ENCODE data around the gene NEURL1. TPM values are rescaled to one million over a fixed set of nuclear protein-coding genes. Genes with fewer than 3 reads are reported as not detected.

Gene NEURL1
- total and polyA plus RNA-seq, 2 donors (not counting 1 experiment from before 2014, with no cell fraction given), result 0.30 to 0.57 TPM

GRCh38 chr10:103609231-103610082 lies 116.0 kb downstream of the NEURL1 start:
- no peaks in the 10 kb centered on the region for H3K27me3 Mint-ChIP-seq
- no peaks in the 10 kb centered on the region for H3K27me3 ChIP-seq (replicated peaks in 1 of 4; ENCODE audit: control extremely low read depth in 1 of 4, control insufficient read depth in 3 of 4, insufficient read depth in 4 of 4, low read length in 3 of 4)
- no peaks in the 10 kb centered on the region for H3K4me1 ChIP-seq (ENCODE audit: control insufficient read depth in 2 of 2, insufficient read depth in 2 of 2, low read length in 2 of 2)
- H3K9me3 ChIP-seq (ENCODE audit: control extremely low read depth in 1 of 3, control insufficient read depth in 2 of 3, insufficient read depth in 1 of 3, low read length in 2 of 3), result peaks cover 0 to 9% (median 0%) of the 10 kb centered on the region in 3 donors
- WGBS (ENCODE audit: insufficient coverage), result 100% methylated on average over 3 of the region's 8 CpGs
- TF ChIP-seq EZH2 (IDR thresholded peaks at IDR 0.05; ENCODE audit: borderline replicate concordance, insufficient read depth, low read depth, low read length, poor library complexity, severe bottlenecking) (no peak), CTCF (IDR thresholded peaks at IDR 0.05) (no peak)
- no peak overlapping the region for H3K9ac ChIP-seq (ENCODE audit: low read length)
- no peaks in the 10 kb centered on the region for H3K79me2 ChIP-seq (ENCODE audit: control insufficient read depth, insufficient read depth, low read length)
- H3K4me1 Mint-ChIP-seq, result no peaks in the 10 kb centered on the region
- intact Hi-C loops (cut with micrococcal nuclease), result no loop called here
- H4K20me1 ChIP-seq (ENCODE audit: control insufficient read depth, insufficient read depth, low read length, poor library complexity, severe bottlenecking), result no peaks in the 10 kb centered on the region
- CTCF ChIA-PET, result interaction anchor here (0.7 to 3.3 kb wide), 3 partner anchors 16 to 103 kb away, joined by 3 to 15 read pairs (median 4); no protein-coding TSS in a partner anchor
- H3K4me3 Mint-ChIP-seq, result no peak overlapping the region
- POLR2A ChIA-PET, result interaction anchor here (0.7 kb wide), 2 partner anchors 11 to 220 kb away, joined by 4 to 8 read pairs; no protein-coding TSS in a partner anchor
- H3K4me2 ChIP-seq (replicated peaks; ENCODE audit: low read depth, low read length, poor library complexity, severe bottlenecking), result no peak overlapping the region
- ATAC-seq (ENCODE audit: low read depth) (no peak), DNase-seq (no peak)
- H3K27ac Mint-ChIP-seq, result no peak overlapping the region
- H3K4me3 ChIP-seq (ENCODE audit: control extremely low read depth in 1 of 5, extremely low read depth in 1 of 5, insufficient read depth in 1 of 5, low read depth in 2 of 5, low read length in 4 of 5), result no peak overlapping the region
- H2AFZ ChIP-seq (ENCODE audit: insufficient read depth, low read depth, low read length, poor library complexity, severe bottlenecking), result no peak overlapping the region
- H3K36me3 ChIP-seq (replicated peaks in 1 of 2; ENCODE audit: control extremely low read depth in 1 of 2, control insufficient read depth in 1 of 2, extremely low read depth in 1 of 2, insufficient read depth in 2 of 2, low read length in 1 of 2), result peaks cover 2 to 12% of the 10 kb centered on the region in 2 experiments
- H3K9me3 Mint-ChIP-seq (ENCODE audit: insufficient read depth), result no peaks in the 10 kb centered on the region
- H3K27ac ChIP-seq (ENCODE audit: low read length in 2 of 2), result no peak overlapping the region

GRCh38 chr10:103610083-103610472 lies 116.6 kb downstream of the NEURL1 start:
- Histone ChIP-seq H4K20me1 (ENCODE audit: control insufficient read depth, insufficient read depth, low read length, poor library complexity, severe bottlenecking) (no peaks in the 10 kb centered on the region), H3K9me3 (ENCODE audit: control extremely low read depth in 1 of 3, control insufficient read depth in 2 of 3, insufficient read depth in 1 of 3, low read length in 2 of 3) (peaks cover 0 to 9% (median 0%) of the 10 kb centered on the region in 3 donors), H3K9ac (ENCODE audit: low read length) (no peak overlapping the region), H3K79me2 (ENCODE audit: control insufficient read depth, insufficient read depth, low read length) (no peaks in the 10 kb centered on the region), H3K4me1 (ENCODE audit: control insufficient read depth in 2 of 2, insufficient read depth in 2 of 2, low read length in 2 of 2) (no peaks in the 10 kb centered on the region), H3K27me3 (replicated peaks in 1 of 4; ENCODE audit: control extremely low read depth in 1 of 4, control insufficient read depth in 3 of 4, insufficient read depth in 4 of 4, low read length in 3 of 4) (no peaks in the 10 kb centered on the region), H3K36me3 (replicated peaks in 1 of 2; ENCODE audit: control extremely low read depth in 1 of 2, control insufficient read depth in 1 of 2, extremely low read depth in 1 of 2, insufficient read depth in 2 of 2, low read length in 1 of 2) (peaks cover 2 to 11% of the 10 kb centered on the region in 2 experiments), H3K4me3 (ENCODE audit: control extremely low read depth in 1 of 5, extremely low read depth in 1 of 5, insufficient read depth in 1 of 5, low read depth in 2 of 5, low read length in 4 of 5) (no peak overlapping the region), H2AFZ (ENCODE audit: insufficient read depth, low read depth, low read length, poor library complexity, severe bottlenecking) (no peak overlapping the region), H3K4me2 (replicated peaks; ENCODE audit: low read depth, low read length, poor library complexity, severe bottlenecking) (no peak overlapping the region), H3K27ac (ENCODE audit: low read length in 2 of 2) (no peak overlapping the region)
- Mint-ChIP-seq H3K9me3 (ENCODE audit: insufficient read depth) (no peaks in the 10 kb centered on the region), H3K4me3 (no peak overlapping the region), H3K4me1 (no peaks in the 10 kb centered on the region), H3K27ac (no peak overlapping the region), H3K27me3 (no peaks in the 10 kb centered on the region)
- intact Hi-C loops (cut with micrococcal nuclease), result no loop called here
- POLR2A ChIA-PET, result no interaction called here
- CTCF ChIA-PET, result interaction anchor here (1.2 to 3.3 kb wide), 2 partner anchors 17 to 76 kb away, joined by 3 to 15 read pairs; no protein-coding TSS in a partner anchor
- TF ChIP-seq CTCF (IDR thresholded peaks at IDR 0.05) (no peak), EZH2 (IDR thresholded peaks at IDR 0.05; ENCODE audit: borderline replicate concordance, insufficient read depth, low read depth, low read length, poor library complexity, severe bottlenecking) (no peak)
- ATAC-seq (ENCODE audit: low read depth) (no peak), DNase-seq (no peak)
- 44% methylated on average over 1 of the region's 2 CpGs for WGBS (ENCODE audit: insufficient coverage)
